Peyer's patch (tissue), 4 donors: ENCODE data around the gene MTG2. TPM values are rescaled to one million over a fixed set of nuclear protein-coding genes. Genes with fewer than 3 reads are reported as not detected.

ENCODE experiments used
- DNase-seq, 3 donors: peaks; one replicate each; pipeline ENCODE4 v3.0.0-alpha.2; 2017 to 2019
- H3K27ac ChIP-seq, 4 donors: fragments of 200-600 bp; sonication (generic); one replicate each; pipeline ENCODE4 v1.5.1; 2016 to 2019
- H3K27me3 ChIP-seq, 2 donors: fragments of 200-600 bp; sonication (generic); one replicate each; pipeline ENCODE4 v1.5.1; 2019
- H3K36me3 ChIP-seq, 3 donors: fragments of 200-600 bp; sonication (generic); one replicate each; pipeline ENCODE4 v1.5.1; 2016 to 2019
- H3K4me1 ChIP-seq, 4 donors: fragments of 200-600 bp; sonication (generic); one replicate each; pipeline ENCODE4 v1.5.1; 2016 to 2019
- H3K4me3 ChIP-seq, 4 donors: fragments of 200-600 bp; sonication (generic); 1 replicate in 3 of 4; 2 replicates in 1 of 4; pipeline ENCODE4 v1.5.1; 2016 to 2019; ENCODE audit warnings: mild to moderate bottlenecking in 1 of 4
- H3K9me3 ChIP-seq, 4 donors: fragments of 200-600 bp; sonication (generic); one replicate each; pipeline ENCODE4 v1.5.1; 2016 to 2019; ENCODE audit warnings: mild to moderate bottlenecking in 1 of 4
- CTCF ChIP-seq, 6 experiments: fragments of 450-650 bp in 4 of 6; fragments of 200-600 bp in 2 of 6; sonication (generic) in 1 of 6; IDR thresholded peaks; one replicate each; pipeline ENCODE4 v1.5.1; 2017 to 2019; ENCODE audit warnings: antibody characterized with exemption in 6 of 6, mild to moderate bottlenecking in 3 of 6, moderate library complexity in 1 of 6
- POLR2A ChIP-seq, 2 donors: fragments of 450-650 bp; IDR thresholded peaks; one replicate each; pipeline ENCODE4 v1.5.1; 2017; ENCODE audit warnings: antibody characterized with exemption in 2 of 2, mild to moderate bottlenecking in 2 of 2, moderate library complexity in 2 of 2
- total RNA-seq, 4 donors: library from RNA; depleted of rRNA; stranded (reverse); fragments of >200 nt; gene quantifications; one replicate each; pipeline ENCODE4 v1.1.0, GENCODE V29; 2016

The MTG2 gene
- 10 to 100 TPM; 23.1 to 62.2 (median 31.6) TPM for total RNA-seq

GRCh38 chr20:62182469-62183425, at the start of gene MTG2:
Gene MTG2, plus strand, starts transcription at chr20:62183028. Its CDS starts 10,393 bp downstream, at chr20:62193421.
- peaks cover 0 to 19% (median 4%) of the 10 kb centered on the region in 4 donors for H3K4me1 ChIP-seq
- peaks cover 0 to 11% (median 0%) of the 10 kb centered on the region in 3 donors for H3K36me3 ChIP-seq
- peak within 1 kb of the TSS; percentile 74 to 94 (median 89) for H3K4me3 ChIP-seq
- H3K27me3 ChIP-seq: no peaks in the 10 kb centered on the region
- TF ChIP-seq CTCF (IDR thresholded peaks at IDR 0.05) (peak in 3 of 6 experiments; percentile 1 to 30 (median 12)), POLR2A (IDR thresholded peaks at IDR 0.05) (peak; percentile 88 to 92)
- no peaks in the 10 kb centered on the region for H3K9me3 ChIP-seq
- DNase-seq: peak; percentile 93 to 98 (median 95)
- H3K27ac ChIP-seq: peak within 1 kb of the TSS; percentile 91 to 96 (median 94)

- Histone ChIP-seq H3K27ac (peak overlapping the region in 3 of 4 donors; percentile 18 to 53 (median 49)), H3K4me3 (no peak overlapping the region), H3K4me1 (peaks cover 0 to 17% (median 0%) of the 10 kb centered on the region in 4 donors), H3K9me3 (no peaks in the 10 kb centered on the region), H3K27me3 (no peaks in the 10 kb centered on the region), H3K36me3 (peaks cover 0 to 98% (median 3%) of the 10 kb centered on the region in 3 donors)
- DNase-seq: no peak
- TF ChIP-seq CTCF (IDR thresholded peaks at IDR 0.05) (no peak), POLR2A (IDR thresholded peaks at IDR 0.05) (no peak)
These were observed 49.6 kb upstream of the MTG2 start for GRCh38 chr20:62133051-62133845.

GRCh38 chr20:62133864-62134263, 49.0 kb upstream of the MTG2 start:
- H3K4me1 ChIP-seq: peaks cover 0 to 17% (median 0%) of the 10 kb centered on the region in 4 donors
- no peak for TF ChIP-seq POLR2A (IDR thresholded peaks at IDR 0.05)
- TF ChIP-seq CTCF (IDR thresholded peaks at IDR 0.05): no peak
- H3K27ac ChIP-seq: peak overlapping the region in 1 of 4 donors; percentile 49

GRCh38 chr20:62134735-62135231, 48.0 kb upstream of the MTG2 start:
- Histone ChIP-seq H3K9me3 (no peaks in the 10 kb centered on the region), H3K27ac (peak overlapping the region in 2 of 4 donors; percentile 23 to 55), H3K36me3 (peaks cover 0 to 98% (median 3%) of the 10 kb centered on the region in 3 donors), H3K4me1 (peaks cover 0 to 17% (median 0%) of the 10 kb centered on the region in 4 donors), H3K27me3 (no peaks in the 10 kb centered on the region), H3K4me3 (no peak overlapping the region)
- DNase-seq: no peak
- no peak for TF ChIP-seq CTCF (IDR thresholded peaks at IDR 0.05)
- TF ChIP-seq POLR2A (IDR thresholded peaks at IDR 0.05): no peak

More at GRCh38 chr20:62133864-62134263, 49.0 kb upstream of the MTG2 start:
- Histone ChIP-seq H3K4me3 (no peak overlapping the region), H3K36me3 (peaks cover 0 to 98% (median 3%) of the 10 kb centered on the region in 3 donors), H3K27me3 (no peaks in the 10 kb centered on the region), H3K9me3 (no peaks in the 10 kb centered on the region)
- no peak for DNase-seq
